Measurements from ENCODE around the gene PIK3IP1. TPM values are rescaled to one million over a fixed set of nuclear protein-coding genes. Genes with fewer than 3 reads are reported as not detected.

The PIK3IP1 gene
- total and polyA plus RNA-seq, 2 of the 8 experiments (the other 6 are each of a cell fraction or from before 2014, with no cell fraction given): 1.00 to 1.3 TPM

DNA sequence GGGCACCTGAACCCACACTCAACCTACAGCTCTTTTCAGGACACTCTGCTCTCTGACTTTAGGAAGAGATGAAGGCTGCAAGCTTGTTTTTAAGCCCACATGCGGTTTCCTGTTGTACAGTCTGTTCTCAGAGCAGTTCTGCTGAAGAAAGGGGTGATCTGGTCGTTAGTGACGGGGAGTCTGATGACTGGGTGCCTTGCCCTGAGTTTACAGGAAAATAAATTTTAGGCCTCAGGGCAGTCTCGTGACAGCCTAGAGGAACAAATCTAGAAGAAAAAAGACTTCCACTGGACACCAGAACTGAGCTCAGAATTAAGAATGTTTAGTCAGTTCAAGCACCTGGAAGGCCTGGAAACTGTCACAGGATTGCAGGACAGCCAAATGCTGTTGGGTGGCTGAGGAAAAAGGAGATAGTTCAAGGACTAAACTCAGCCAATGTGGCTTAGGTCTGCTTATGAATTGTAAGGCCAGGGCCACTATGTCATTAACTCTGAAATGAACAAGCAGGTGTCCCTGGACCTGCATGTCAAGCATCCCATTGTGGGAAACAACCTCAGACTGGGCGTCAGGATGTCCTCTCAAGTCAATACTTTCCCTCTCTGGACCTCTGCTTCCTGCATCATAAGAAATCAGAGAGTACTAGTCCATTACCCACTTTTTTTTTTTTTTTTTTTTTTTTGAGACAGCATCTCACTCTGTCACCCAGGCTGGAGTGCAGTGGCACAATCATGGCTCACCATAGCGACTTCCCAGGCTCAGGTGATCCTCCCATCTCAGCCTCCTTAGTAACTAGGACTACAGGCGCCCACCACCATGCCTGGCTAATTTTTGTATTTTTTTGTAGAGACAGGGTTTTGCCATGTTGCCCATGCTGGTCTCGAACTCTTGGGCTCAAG is 5.7 kb downstream of the PIK3IP1 start:
- Histone ChIP-seq H3K56ac (replicated peaks; ENCODE audit: insufficient read length, low read depth, low read length) (no peak overlapping the region), H3K4me1 (replicated peaks in 1 of 4; ENCODE audit: control insufficient read depth in 3 of 4, insufficient read depth in 4 of 4, low read length in 3 of 4) (peaks cover 0 to 10% (median under 1%) of the 10 kb centered on the region in 4 experiments; a peak in 4 of 7 replicates), H2AFZ (ENCODE audit: low read length) (no peak overlapping the region), H3K9me3 (ENCODE audit: insufficient read depth in 2 of 2, low read depth in 1 of 2, low read length in 1 of 2) (no peaks in the 10 kb centered on the region), H4K91ac (replicated peaks; ENCODE audit: insufficient read length, low read length) (no peak overlapping the region), H3K4me3 (ENCODE audit: extremely low read depth in 1 of 4, insufficient read depth in 2 of 4, low read depth in 3 of 4, low read length in 4 of 4) (no peak overlapping the region), H3K23ac (ENCODE audit: insufficient read length) (no peak overlapping the region), H3K18ac (ENCODE audit: extremely low read depth, low read length) (no peak overlapping the region), H2BK12ac (ENCODE audit: low read depth, low read length) (no peak overlapping the region), H4K20me1 (replicated peaks in 1 of 2; ENCODE audit: control insufficient read depth in 1 of 2, insufficient read depth in 2 of 2, low read length in 2 of 2) (no peaks in the 10 kb centered on the region), H2BK5ac (ENCODE audit: low read depth, low read length) (no peak overlapping the region), H3K27ac (ENCODE audit: low read depth, low read length) (no peak overlapping the region), H3K36me3 (ENCODE audit: control insufficient read depth in 2 of 4, insufficient read depth in 4 of 4, low read length in 3 of 4) (no peaks in the 10 kb centered on the region), H3K27me3 (replicated peaks in 1 of 4; ENCODE audit: control insufficient read depth in 3 of 4, extremely low read depth in 1 of 4, insufficient read depth in 3 of 4, low read length in 3 of 4) (peaks cover 6 to 24% (median 15%) of the 10 kb centered on the region in 4 experiments; a peak in 6 of 7 replicates), H3K79me2 (ENCODE audit: control insufficient read depth in 1 of 2, insufficient read depth in 2 of 2, low read length in 2 of 2) (no peaks in the 10 kb centered on the region), H2BK120ac (replicated peaks; ENCODE audit: low read depth, low read length) (no peak overlapping the region), H2AK5ac (ENCODE audit: low read depth, low read length) (no peak overlapping the region), H3K4me2 (ENCODE audit: insufficient read depth in 1 of 2, low read depth in 2 of 2, low read length in 2 of 2) (no peak overlapping the region), H3K14ac (ENCODE audit: insufficient read length) (no peak overlapping the region), H4K8ac (ENCODE audit: extremely low read depth, insufficient read depth, low read length) (no peak overlapping the region), H2BK20ac (ENCODE audit: low read length) (no peak overlapping the region), H4K5ac (ENCODE audit: insufficient read length, low read depth, low read length) (no peak overlapping the region), H3K4ac (replicated peaks; ENCODE audit: insufficient read length, low read depth, low read length) (no peak overlapping the region), H3K79me1 (ENCODE audit: low read depth, low read length) (no peaks in the 10 kb centered on the region), H2BK15ac (ENCODE audit: low read length) (no peak overlapping the region), H3K23me2 (ENCODE audit: low read depth, low read length) (peaks cover 3% of the 10 kb centered on the region), H3K9ac (replicated peaks in 1 of 4; ENCODE audit: extremely low read depth in 1 of 4, low read depth in 3 of 4, low read length in 3 of 4) (no peak overlapping the region)
- ChIA-PET CTCF (ENCODE audit: partially characterized antibody) (interaction anchor here (0.5 to 5.5 kb wide), 5 partner anchors 12 to 74 kb away, joined by 3 to 50 read pairs (median 3); partner anchors contain the start of gene LIMK2), POLR2A (ENCODE audit: partially characterized antibody) (interaction anchor here (0.6 to 0.9 kb wide), 3 partner anchors 7 to 523 kb away, joined by 3 to 4 read pairs (median 3); no protein-coding TSS in a partner anchor)
- WGBS, 2 experiments (ENCODE audit: extremely low coverage in 1 of 2, insufficient coverage in 1 of 2, insufficient read length in 1 of 2, insufficient replicate concordance in 2 of 2, low coverage in 1 of 2, low lambda C conversion rate in 2 of 2, missing lambda C conversion rate in 1 of 2): 85% methylated on average over 8 of the region's 8 CpGs; no CpG with 5 or more reads in 1 of the 2 experiments
- FAIRE-seq: no peak
- no peak for DNase-seq (ENCODE audit: low read depth in 1 of 2, low spot score in 2 of 2)
- TF ChIP-seq RFX5 (IDR thresholded peaks at IDR 0.05; ENCODE audit: borderline replicate concordance, low read depth, low read length): no peak
